NCI-H2227 (cell line): Measurements from ENCODE around the gene DENND4B.
"Not testable (repeated sequence)": the region's sequence is repeated elsewhere in the genome, so short reads cannot be mapped to it uniquely, and the experiment has no call there.

Source experiments
- DNase-seq: peaks from one replicate; lab custom pipeline; 2025; ENCODE audit not compliant: unreplicated experiment; lab: John Stamatoyannopoulos, UW

DENND4B gene

GRCh38 chr1:153891042-153891441 lies 55.5 kb downstream of the DENND4B start:
- DNase-seq: not testable (repeated sequence)

GRCh38 chr1:153888533-153888932 lies 58.0 kb downstream of the DENND4B start:
- DNase-seq: no peak

- DNase-seq: no peak
Measured at GRCh38 chr1:153886127-153886526, 60.4 kb downstream of the DENND4B start.

GRCh38 chr1:153883223-153883622 lies 63.3 kb downstream of the DENND4B start:
- DNase-seq: no peak

- no peak for DNase-seq
Measured at GRCh38 chr1:153882296-153882912, 64.1 kb downstream of the DENND4B start.

- DNase-seq: peak; percentile 92
Measured at GRCh38 chr1:153881751-153882150, 64.8 kb downstream of the DENND4B start.

- DNase-seq: peak; percentile 99
Measured at GRCh38 chr1:153880962-153881361, 65.6 kb downstream of the DENND4B start.

- no peak for DNase-seq
Measured at GRCh38 chr1:153880024-153880423, 66.5 kb downstream of the DENND4B start.
